Upper lobe of left lung (tissue), 4 donors: ENCODE data around the gene EEF1AKMT3.

Experiments
- CTCF ChIP-seq, 6 experiments: fragments of 450-650 bp in 4 of 6; fragments of 200-600 bp in 2 of 6; sonication (generic) in 2 of 6; IDR thresholded peaks; one replicate each; pipeline ENCODE4 v1.5.1; 2016 to 2019; ENCODE audit warnings: antibody characterized with exemption in 6 of 6
- EP300 ChIP-seq, 4 donors: sonication (generic); formaldehyde crosslinking; IDR thresholded peaks; one replicate each; pipeline ENCODE4 v1.5.1; 2017; ENCODE audit warnings: antibody characterized with exemption in 4 of 4, control low read depth in 2 of 4
- POLR2AphosphoS5 ChIP-seq, 2 donors: sonication (generic); formaldehyde crosslinking; IDR thresholded peaks; one replicate each; pipeline ENCODE4 v1.5.1; 2017; ENCODE audit warnings: antibody characterized with exemption in 2 of 2

- no peak for TF ChIP-seq CTCF (IDR thresholded peaks at IDR 0.05)
- no peak for TF ChIP-seq POLR2AphosphoS5 (IDR thresholded peaks at IDR 0.05)
- no peak for TF ChIP-seq EP300 (IDR thresholded peaks at IDR 0.05)
These were observed 23.4 kb upstream of the EEF1AKMT3 start for GRCh38 chr12:57749061-57749460.
